Medulla oblongata (tissue), 1 donor: Measurements from ENCODE around the gene BRD3.

Experiments used
- DNase-seq: peaks from one replicate; pipeline ENCODE4 v3.0.0-alpha.2; 2015; ENCODE audit errors: extremely low spot score

BRD3 gene

GRCh38 chr9:134054891-134055811, 12.7 kb downstream of the BRD3 start:
- no peak for DNase-seq

- DNase-seq: no peak
Observed at GRCh38 chr9:134053941-134054761, 13.7 kb downstream of the BRD3 start.

DNA sequence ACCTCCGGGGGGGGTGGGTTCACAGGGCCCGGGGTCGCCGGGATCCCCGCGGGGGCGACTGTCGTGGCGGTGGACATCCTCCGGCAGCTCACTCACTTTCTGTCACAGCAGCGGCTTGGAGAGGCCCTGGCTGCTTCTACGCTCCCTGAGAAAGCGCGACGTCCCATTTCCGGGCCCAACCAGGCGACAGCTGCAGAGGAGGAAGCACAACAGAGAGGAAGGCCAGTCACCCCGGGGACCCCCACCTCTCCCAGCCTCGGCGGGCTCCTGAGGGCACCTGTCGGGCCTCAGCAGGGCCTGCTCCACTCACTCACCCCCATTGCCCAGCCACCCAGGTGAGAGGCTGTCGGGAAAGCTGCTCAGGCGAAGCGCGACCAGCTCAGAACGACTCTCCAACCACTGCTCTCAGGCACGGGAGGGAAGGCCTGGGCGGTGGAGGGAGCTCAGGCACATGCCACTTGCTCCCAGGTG, 14.4 kb downstream of the BRD3 start:
- no peak for DNase-seq

- DNase-seq: no peak
Observed at GRCh38 chr9:134052941-134053340, 14.9 kb downstream of the BRD3 start.

DNA sequence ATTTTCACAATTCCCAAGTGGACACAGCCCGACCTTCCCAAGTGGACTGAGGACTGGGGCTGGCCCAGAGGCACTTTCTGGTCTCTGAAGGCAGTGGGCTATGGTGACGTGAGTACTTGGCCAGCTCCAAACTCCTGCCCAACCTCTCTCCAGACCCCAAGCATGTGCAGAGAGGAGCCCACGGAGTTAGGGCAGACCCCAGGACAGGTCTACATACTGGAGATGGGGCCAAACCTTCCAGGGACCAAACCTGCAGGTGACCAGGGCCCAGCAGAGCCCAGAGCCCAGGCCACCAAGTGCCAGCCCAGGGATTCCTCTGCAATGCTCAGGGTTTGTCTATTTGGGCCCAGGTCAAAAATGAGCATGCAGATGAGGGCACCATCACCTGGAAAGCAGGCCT, 15.3 kb downstream of the BRD3 start:
- DNase-seq: no peak

DNA sequence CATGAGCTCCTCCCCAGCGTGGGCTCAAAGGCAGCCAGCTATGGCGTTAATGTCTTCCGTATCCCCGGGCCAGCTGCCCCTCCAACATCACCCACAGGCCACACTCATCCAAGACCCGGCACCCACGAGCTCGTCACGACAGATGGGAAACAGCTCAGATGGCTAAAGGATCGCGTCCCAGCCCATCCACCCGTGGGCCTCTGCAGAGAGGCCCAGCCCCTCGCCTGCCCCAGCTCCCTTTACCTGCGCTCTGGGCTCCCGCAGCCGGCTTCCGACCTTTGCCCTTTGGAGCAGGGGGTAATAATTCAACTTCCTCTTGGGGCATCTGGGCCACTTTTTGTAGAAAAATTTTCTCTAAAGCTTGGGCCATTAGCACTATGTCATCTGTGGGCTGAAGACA, 16.5 kb downstream of the BRD3 start:
- no peak for DNase-seq

- no peak for DNase-seq
Observed at GRCh38 chr9:134050726-134051125, 17.1 kb downstream of the BRD3 start.

DNA sequence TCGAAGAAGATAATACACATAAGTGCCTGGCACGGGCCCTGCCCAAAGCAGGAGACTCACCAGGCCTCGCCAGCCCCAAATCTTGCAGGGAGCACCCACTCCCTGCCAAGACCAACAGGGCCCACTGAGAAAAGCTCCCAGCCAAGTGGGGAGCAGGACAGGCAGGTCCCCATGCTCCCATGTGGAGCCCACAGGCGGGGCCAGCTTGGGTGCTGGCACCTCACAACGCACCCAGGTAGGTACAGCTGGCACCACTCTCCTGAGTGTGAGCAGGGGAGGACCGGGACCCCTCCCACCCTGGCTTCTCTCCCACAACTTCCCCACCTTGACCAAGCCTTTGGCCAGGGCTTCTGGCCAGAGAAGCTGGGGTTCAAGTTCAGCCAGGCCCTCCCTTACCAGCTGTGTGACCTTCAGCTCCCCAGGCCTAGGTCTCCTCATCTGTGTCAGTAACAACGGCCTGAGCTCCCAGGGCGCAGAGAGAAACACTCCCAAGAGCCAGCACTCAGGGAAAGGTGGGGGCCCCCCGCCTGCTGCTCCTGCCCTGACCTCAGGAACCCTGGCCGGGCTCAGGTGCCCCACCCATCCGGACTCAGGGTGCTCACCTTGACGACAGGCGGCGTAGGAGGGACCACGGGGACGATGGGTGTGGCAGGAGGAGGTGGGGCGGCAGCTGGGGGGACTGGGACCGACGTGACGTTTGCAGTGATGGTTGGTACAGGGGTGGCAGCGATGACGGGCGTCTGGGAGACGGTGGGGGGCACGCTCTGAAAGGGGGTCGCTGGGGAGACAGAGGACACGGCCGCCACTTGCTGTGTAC, 17.8 kb downstream of the BRD3 start:
- DNase-seq: no peak

DNA sequence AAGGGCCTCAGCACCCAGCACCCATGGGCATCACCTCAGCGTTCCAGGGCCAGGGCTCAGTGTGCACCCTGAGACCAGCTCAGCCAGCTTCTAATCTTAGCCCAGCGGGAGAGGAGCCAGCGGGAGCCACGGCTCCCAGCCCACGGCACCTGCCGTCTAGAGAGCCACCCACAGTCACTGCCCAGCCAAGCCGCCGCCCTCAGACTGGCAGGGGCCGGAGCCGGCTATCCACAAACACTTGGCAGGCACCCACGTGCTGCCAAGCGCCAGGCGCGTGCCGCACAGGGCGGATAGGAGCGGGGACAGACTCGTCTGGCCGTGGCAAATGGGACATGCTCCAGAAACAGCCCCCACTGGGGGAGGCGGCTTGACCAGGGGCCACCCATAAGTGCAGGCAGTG, 18.6 kb downstream of the BRD3 start:
- DNase-seq: no peak

DNA sequence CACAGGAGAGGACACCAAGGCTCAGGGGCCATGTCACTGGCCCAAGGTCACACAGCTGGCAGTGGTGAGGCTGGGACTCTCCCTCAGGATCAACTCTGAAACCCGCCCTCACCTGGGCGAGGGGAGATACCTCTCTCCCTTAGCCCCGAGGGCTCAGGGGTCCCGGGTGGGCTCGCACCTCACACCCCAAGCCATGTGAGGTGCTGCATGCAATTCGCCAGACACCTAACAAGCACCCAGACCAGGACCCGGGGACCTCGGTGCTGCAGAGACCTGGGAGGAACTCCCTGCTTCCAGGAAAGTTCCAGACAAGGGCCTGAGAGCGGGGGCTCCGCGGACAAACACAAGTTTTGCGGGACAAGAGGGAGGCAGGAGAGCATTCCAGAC, 19.3 kb downstream of the BRD3 start:
- DNase-seq: no peak

DNA sequence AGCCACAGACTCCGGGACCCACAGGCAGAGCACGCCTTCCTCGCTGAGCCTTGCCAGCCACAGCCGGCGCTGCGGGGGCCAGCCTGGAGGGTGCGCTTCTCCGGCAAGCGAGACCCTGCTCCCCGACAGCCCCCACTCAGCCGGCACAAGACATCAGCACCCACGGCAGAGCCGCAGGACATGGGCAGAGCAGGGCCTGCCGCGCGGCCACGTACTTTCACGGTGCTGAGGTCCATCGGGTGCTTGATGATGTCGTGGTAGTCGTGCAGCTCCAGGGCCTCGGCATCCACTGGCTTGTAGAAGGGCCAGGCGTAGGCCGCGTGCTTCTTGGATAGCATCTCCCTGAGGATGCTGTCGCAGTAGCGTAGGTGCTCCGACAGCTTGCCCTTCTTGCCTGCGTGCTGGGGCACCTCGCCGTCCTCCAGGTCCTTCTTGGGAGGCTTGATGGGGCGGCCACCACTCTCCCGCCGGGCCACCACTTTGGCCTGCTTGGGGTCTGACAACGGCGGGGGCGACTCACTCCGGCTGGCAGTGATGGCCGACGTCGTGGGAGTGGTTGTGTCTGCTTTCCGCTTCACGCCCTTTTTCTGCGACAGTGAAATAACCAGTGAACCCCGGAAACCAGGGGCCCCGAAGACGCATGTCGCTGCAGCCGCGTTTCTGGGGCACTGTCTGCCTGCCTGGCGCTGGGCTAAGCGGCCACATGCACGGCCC, 19.8 kb downstream of the BRD3 start:
- no peak for DNase-seq

- DNase-seq: no peak
Observed at GRCh38 chr9:134046894-134047681, 20.7 kb downstream of the BRD3 start.

GRCh38 chr9:134045841-134046544, 21.8 kb downstream of the BRD3 start:
- no peak for DNase-seq

GRCh38 chr9:134044944-134045343, 22.9 kb downstream of the BRD3 start:
- DNase-seq: no peak

DNA sequence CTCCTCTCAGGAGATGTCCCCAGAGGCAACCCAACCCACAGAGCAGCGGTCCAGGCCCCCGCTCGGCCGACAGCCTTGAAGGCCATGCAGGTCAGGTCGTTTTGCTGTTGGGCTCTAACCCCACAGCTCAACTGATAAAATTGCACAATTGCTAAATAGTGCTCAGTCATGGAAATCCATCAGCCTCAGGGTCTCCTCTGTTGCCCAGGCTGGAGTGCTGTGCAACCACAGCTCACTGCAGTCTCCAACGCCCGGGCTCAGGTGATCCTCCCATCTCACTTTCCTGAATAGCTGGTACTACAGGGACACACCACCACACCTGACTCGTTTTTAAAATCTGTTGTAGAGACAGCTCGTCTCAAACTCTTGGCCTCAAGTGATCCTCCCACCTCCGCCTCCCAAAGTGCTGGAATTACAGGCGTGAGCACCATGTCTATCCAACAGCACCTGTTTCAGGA, 24.3 kb downstream of the BRD3 start:
- no peak for DNase-seq

DNA sequence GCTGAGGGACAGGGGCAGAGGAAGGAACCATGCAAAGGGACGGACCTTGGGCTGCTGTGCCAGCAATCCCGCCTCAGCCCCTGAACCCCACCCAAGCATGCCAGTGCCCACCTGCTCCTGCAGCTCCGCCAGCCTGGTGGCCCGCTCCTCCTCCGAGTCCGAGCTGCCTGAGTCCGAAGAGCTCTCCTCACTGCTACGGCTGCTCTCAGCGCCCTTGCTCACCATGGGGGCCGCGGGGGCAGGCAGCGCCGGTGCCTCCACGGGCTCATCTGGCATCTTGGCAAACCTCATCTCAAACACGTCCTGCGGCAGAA, 26.2 kb downstream of the BRD3 start:
- no peak for DNase-seq

DNA sequence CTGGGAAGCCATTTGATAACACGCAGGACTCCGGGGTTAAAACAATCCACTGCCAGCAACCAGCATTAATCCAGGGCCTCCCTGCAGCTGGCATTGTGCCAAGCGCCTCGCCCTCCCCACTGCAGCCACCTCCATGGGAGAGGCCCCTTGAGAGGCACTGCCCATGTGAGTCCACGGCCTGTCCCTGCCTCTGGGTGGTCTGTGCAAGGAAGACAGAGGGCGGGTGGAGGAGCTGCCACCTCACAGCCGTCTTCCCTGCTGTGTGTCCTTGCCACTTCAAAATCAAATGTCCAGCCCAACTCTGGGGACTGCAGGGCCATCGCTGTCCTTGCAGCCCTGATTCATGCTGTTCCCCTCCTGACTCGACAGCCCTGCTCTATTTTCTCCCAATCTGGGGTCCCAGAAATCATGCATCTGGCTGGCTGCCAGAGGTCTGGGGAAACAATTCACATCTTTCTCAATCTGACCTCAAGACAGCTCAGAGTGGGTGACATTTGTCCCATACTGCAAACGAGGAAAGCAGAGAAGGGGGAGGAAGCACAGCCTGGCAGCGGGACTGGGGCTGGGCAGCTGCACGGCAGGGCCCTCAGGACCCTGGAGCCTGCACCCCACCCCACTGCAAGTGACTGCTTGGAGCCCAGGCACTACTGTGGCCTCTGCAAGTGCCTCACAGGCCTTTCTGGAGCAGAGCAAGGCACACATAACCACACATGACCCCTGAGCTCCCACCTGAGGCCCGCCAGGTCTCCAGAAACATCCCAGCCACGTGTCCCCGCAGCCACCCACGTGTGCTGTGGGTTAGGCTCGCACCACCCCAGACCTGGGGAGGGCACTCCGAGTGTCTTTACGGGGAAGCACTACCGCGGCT, 26.8 kb downstream of the BRD3 start:
- no peak for DNase-seq

DNA sequence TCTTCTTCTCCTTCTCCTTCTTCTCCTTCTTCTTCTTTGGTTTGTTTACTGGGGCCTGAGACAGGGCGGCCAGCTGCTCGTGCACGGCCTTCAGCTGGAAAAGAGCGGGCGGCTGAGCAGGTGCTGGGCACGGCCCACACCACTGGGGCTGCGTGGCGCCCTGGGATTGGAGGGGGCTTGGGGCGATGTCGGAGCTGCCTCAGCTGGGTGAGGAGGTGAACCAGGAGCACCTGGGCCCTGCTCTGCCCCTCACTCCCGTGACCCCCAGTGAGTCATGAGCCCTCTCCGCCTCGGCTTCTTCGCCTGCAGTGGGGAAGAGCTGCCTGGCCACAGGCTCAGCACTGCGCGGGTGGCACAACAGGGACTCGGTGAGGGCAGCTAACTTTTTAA, 27.7 kb downstream of the BRD3 start:
- no peak for DNase-seq
